ENCODE measurements around the gene TCEA2.

Gene TCEA2

GRCh38 chr20:64035933-64036345 lies 27.1 kb upstream of the TCEA2 start, which contains the start of gene C20orf204:
TSS of gene C20orf204 (plus strand) at chr20:64036182. CDS start at chr20:64036324, 142 bp downstream.
- no peaks in the 10 kb centered on the region for H3K79me2 ChIP-seq (ENCODE audit: low read length)
- no peak within 1 kb of the TSS for H3K9ac ChIP-seq (ENCODE audit: low read length)
- H3K9me3 ChIP-seq (replicated peaks; ENCODE audit: insufficient read depth, low read length), result no peaks in the 10 kb centered on the region
- H3K27ac ChIP-seq (ENCODE audit: low read length), result no peak within 1 kb of the TSS
- H3K36me3 ChIP-seq (replicated peaks; ENCODE audit: insufficient read depth, low read length), result no peaks in the 10 kb centered on the region
- H3K4me3 ChIP-seq (ENCODE audit: low read length), result no peak within 1 kb of the TSS
- no peak within 1 kb of the TSS for H2AFZ ChIP-seq (ENCODE audit: low read length)
- H3K4me2 ChIP-seq (ENCODE audit: low read depth, low read length), result no peak within 1 kb of the TSS
- no peaks in the 10 kb centered on the region for H4K20me1 ChIP-seq (ENCODE audit: insufficient read depth, low read length)
- H3K4me1 ChIP-seq (ENCODE audit: low read length), result no peaks in the 10 kb centered on the region
- TF ChIP-seq EZH2 (optimal IDR thresholded peaks at IDR 0.05; ENCODE audit: low read depth, low read length) (no peak), CTCF (IDR thresholded peaks at IDR 0.05; ENCODE audit: low read length) (no peak), EZH2phosphoT487 (IDR thresholded peaks at IDR 0.05; ENCODE audit: low read length) (no peak)
- no peak for DNase-seq
- no peaks in the 10 kb centered on the region for H3F3A ChIP-seq (ENCODE audit: insufficient read depth, low read length)
- peaks cover 20% of the 10 kb centered on the region for H3K27me3 ChIP-seq (replicated peaks; ENCODE audit: insufficient read depth, low read length)
- no peaks in the 10 kb centered on the region for H3K9me2 ChIP-seq (replicated peaks; ENCODE audit: insufficient read depth, low read length)

- Histone ChIP-seq H3K4me1 (ENCODE audit: low read length) (no peaks in the 10 kb centered on the region), H3F3A (ENCODE audit: insufficient read depth, low read length) (no peaks in the 10 kb centered on the region), H2AFZ (ENCODE audit: low read length) (no peak overlapping the region), H3K27ac (ENCODE audit: low read length) (no peak overlapping the region), H3K9me2 (replicated peaks; ENCODE audit: insufficient read depth, low read length) (no peaks in the 10 kb centered on the region), H3K79me2 (ENCODE audit: low read length) (no peaks in the 10 kb centered on the region), H4K20me1 (ENCODE audit: insufficient read depth, low read length) (no peaks in the 10 kb centered on the region), H3K9me3 (replicated peaks; ENCODE audit: insufficient read depth, low read length) (no peaks in the 10 kb centered on the region), H3K4me2 (ENCODE audit: low read depth, low read length) (no peak overlapping the region), H3K36me3 (replicated peaks; ENCODE audit: insufficient read depth, low read length) (no peaks in the 10 kb centered on the region), H3K9ac (ENCODE audit: low read length) (no peak overlapping the region), H3K4me3 (ENCODE audit: low read length) (no peak overlapping the region), H3K27me3 (replicated peaks; ENCODE audit: insufficient read depth, low read length) (peaks cover 27% of the 10 kb centered on the region)
- no peak for DNase-seq
- no peak for TF ChIP-seq EZH2phosphoT487 (IDR thresholded peaks at IDR 0.05; ENCODE audit: low read length)
- no peak for TF ChIP-seq EZH2 (optimal IDR thresholded peaks at IDR 0.05; ENCODE audit: low read depth, low read length)
- no peak for TF ChIP-seq CTCF (IDR thresholded peaks at IDR 0.05; ENCODE audit: low read length)
These were observed 26.4 kb upstream of the TCEA2 start for GRCh38 chr20:64036346-64037198.

GRCh38 chr20:64037199-64037497 lies 25.9 kb upstream of the TCEA2 start:
- peaks cover 32% of the 10 kb centered on the region for H3K27me3 ChIP-seq (replicated peaks; ENCODE audit: insufficient read depth, low read length)
- DNase-seq, result no peak
- no peaks in the 10 kb centered on the region for H4K20me1 ChIP-seq (ENCODE audit: insufficient read depth, low read length)
- TF ChIP-seq EZH2phosphoT487 (IDR thresholded peaks at IDR 0.05; ENCODE audit: low read length) (no peak), EZH2 (optimal IDR thresholded peaks at IDR 0.05; ENCODE audit: low read depth, low read length) (no peak), CTCF (IDR thresholded peaks at IDR 0.05; ENCODE audit: low read length) (no peak)
- H3K4me1 ChIP-seq (ENCODE audit: low read length), result no peaks in the 10 kb centered on the region
- no peaks in the 10 kb centered on the region for H3K36me3 ChIP-seq (replicated peaks; ENCODE audit: insufficient read depth, low read length)
- no peak overlapping the region for H3K4me3 ChIP-seq (ENCODE audit: low read length)
- H3K9ac ChIP-seq (ENCODE audit: low read length), result no peak overlapping the region
- no peak overlapping the region for H3K27ac ChIP-seq (ENCODE audit: low read length)
- H2AFZ ChIP-seq (ENCODE audit: low read length), result no peak overlapping the region
- H3F3A ChIP-seq (ENCODE audit: insufficient read depth, low read length), result no peaks in the 10 kb centered on the region
- H3K9me2 ChIP-seq (replicated peaks; ENCODE audit: insufficient read depth, low read length), result no peaks in the 10 kb centered on the region
- no peaks in the 10 kb centered on the region for H3K79me2 ChIP-seq (ENCODE audit: low read length)
- H3K9me3 ChIP-seq (replicated peaks; ENCODE audit: insufficient read depth, low read length), result no peaks in the 10 kb centered on the region
- H3K4me2 ChIP-seq (ENCODE audit: low read depth, low read length), result no peak overlapping the region

Data from MM.1S (cell line).